ENCODE measurements around the gene PNISR.
"Not testable (repeated sequence)": the region's sequence is repeated elsewhere in the genome, so short reads cannot be mapped to it uniquely, and the experiment has no call there.

PNISR gene

GRCh38 chr6:99424761-99425646 is at the start of gene PNISR:
Gene PNISR (minus strand): TSS chr6:99425308. CDS start chr6:99414659, 10,649 bp downstream.
- DNase-seq (ENCODE audit: low read depth): peak; percentile 97

GRCh38 chr6:99473730-99474129 is 48.6 kb upstream of the PNISR start:
- DNase-seq (ENCODE audit: low read depth): no peak

GRCh38 chr6:99471638-99472037 is 46.5 kb upstream of the PNISR start:
- no peak for DNase-seq (ENCODE audit: low read depth)

- DNase-seq (ENCODE audit: low read depth): no peak
Measured at GRCh38 chr6:99467509-99468106, 42.5 kb upstream of the PNISR start.

- not testable (repeated sequence) for DNase-seq (ENCODE audit: low read depth)
Measured at GRCh38 chr6:99459133-99459532, 34.0 kb upstream of the PNISR start.

- no peak for DNase-seq (ENCODE audit: low read depth)
Measured at GRCh38 chr6:99458319-99458718, 33.2 kb upstream of the PNISR start.

GRCh38 chr6:99446076-99446475 is 21.0 kb upstream of the PNISR start:
- DNase-seq (ENCODE audit: low read depth): no peak

GRCh38 chr6:99434702-99435530 is 9.8 kb upstream of the PNISR start:
- DNase-seq (ENCODE audit: low read depth): no peak

GRCh38 chr6:99432877-99433276 is 7.8 kb upstream of the PNISR start:
- DNase-seq (ENCODE audit: low read depth): no peak

- DNase-seq (ENCODE audit: low read depth): no peak
Measured at GRCh38 chr6:99431901-99432300, 6.8 kb upstream of the PNISR start.

- DNase-seq (ENCODE audit: low read depth): no peak
Measured at GRCh38 chr6:99427988-99428387, 2.9 kb upstream of the PNISR start.

GRCh38 chr6:99426451-99426757 is 1.3 kb upstream of the PNISR start:
- no peak for DNase-seq (ENCODE audit: low read depth)

- DNase-seq (ENCODE audit: low read depth): peak; percentile 85
Measured at GRCh38 chr6:99425647-99426450, 741 bp upstream of the PNISR start.

GRCh38 chr6:99424022-99424421 is 1.1 kb downstream of the PNISR start:
- no peak for DNase-seq (ENCODE audit: low read depth)

GRCh38 chr6:99422912-99423311 is 2.2 kb downstream of the PNISR start:
- no peak for DNase-seq (ENCODE audit: low read depth)

GRCh38 chr6:99416892-99417767 is 8.0 kb downstream of the PNISR start:
- no peak for DNase-seq (ENCODE audit: low read depth)

- no peak for DNase-seq (ENCODE audit: low read depth)
Measured at GRCh38 chr6:99416226-99416625, 8.9 kb downstream of the PNISR start.

- DNase-seq (ENCODE audit: low read depth): no peak
Measured at GRCh38 chr6:99415446-99415845, 9.7 kb downstream of the PNISR start.

GRCh38 chr6:99412065-99412464 is 13.0 kb downstream of the PNISR start:
- DNase-seq (ENCODE audit: low read depth): no peak

GRCh38 chr6:99409672-99410071 is 15.4 kb downstream of the PNISR start:
- no peak for DNase-seq (ENCODE audit: low read depth)

- DNase-seq (ENCODE audit: low read depth): no peak
Measured at GRCh38 chr6:99407076-99407475, 18.0 kb downstream of the PNISR start.

Data from HS-5 (cell line).